ENCODE data around the gene PLEK. TPM values are rescaled to one million over a fixed set of nuclear protein-coding genes. Genes with fewer than 3 reads are reported as not detected.
"Not testable (repeated sequence)": the region's sequence is repeated elsewhere in the genome, so short reads cannot be mapped to it uniquely, and the experiment has no call there.

Gene PLEK
- total RNA-seq, 1 donor from 2014 or later: 0.26 TPM

- no peak for DNase-seq (ENCODE audit: low read depth in 2 of 2)
These were observed 73.6 kb downstream of the PLEK start for GRCh38 chr2:68438455-68439303.

GRCh38 chr2:68441179-68441993 is 76.3 kb downstream of the PLEK start:
- peak; percentile 68 to 84 for DNase-seq (ENCODE audit: low read depth in 2 of 2)

GRCh38 chr2:68441994-68442322 is 76.9 kb downstream of the PLEK start:
- no peak for DNase-seq (ENCODE audit: low read depth in 2 of 2)

GRCh38 chr2:68446425-68446824 is 81.3 kb downstream of the PLEK start:
- not testable (repeated sequence) for DNase-seq (ENCODE audit: low read depth in 2 of 2)

Other genes with a start within 250 kb of the PLEK start
- gene PNO1, start 207.4 kb upstream of the PLEK start, total RNA-seq: 9.9 and 11.3 TPM in 2 replicates
- gene PPP3R1, start 112.8 kb upstream of the PLEK start, total RNA-seq: 16.6 and 25.8 TPM in 2 replicates
- gene CNRIP1, start 45.3 kb upstream of the PLEK start, total RNA-seq: 31.2 and 44.9 TPM in 2 replicates
- 0.13 and 0.25 TPM in 2 replicates for gene FBXO48, start 102.0 kb downstream of the PLEK start, total RNA-seq
- gene APLF, start 102.3 kb downstream of the PLEK start, total RNA-seq: 4.0 and 6.4 TPM in 2 replicates